Smooth muscle cell (in vitro differentiated cells): ENCODE data around the gene SLC44A5. TPM values are rescaled to one million over a fixed set of nuclear protein-coding genes. Genes with fewer than 3 reads are reported as not detected.

Experiments used
- DNase-seq: peaks from one replicate; lab custom pipeline; 2025; ENCODE audit not compliant: unreplicated experiment; lab: John Stamatoyannopoulos, UW
- H2AFZ ChIP-seq: fragments of 200-600 bp; sonication (generic); 2 replicates; pipeline ENCODE4 v1.6.0; 2016; ENCODE audit warnings: antibody characterized with exemption, low read depth, mild to moderate bottlenecking
- H3F3A ChIP-seq: fragments of 200-600 bp; sonication (generic); 2 replicates; pipeline ENCODE4 v1.6.0; 2017; ENCODE audit warnings: antibody characterized with exemption, low read depth
- H3K27ac ChIP-seq: fragments of 200-600 bp; sonication (generic); 2 replicates; pipeline ENCODE4 v1.5.1; 2016; ENCODE audit warnings: low read depth, mild to moderate bottlenecking
- H3K27me3 ChIP-seq: fragments of 200-600 bp; sonication (generic); 2 replicates; pipeline ENCODE4 v1.6.1; 2016; ENCODE audit warnings: low read depth, mild to moderate bottlenecking
- H3K36me3 ChIP-seq: fragments of 200-600 bp; sonication (generic); 2 replicates; pipeline ENCODE4 v1.5.1; 2016; ENCODE audit warnings: low read depth
- H3K4me1 ChIP-seq: fragments of 200-600 bp; sonication (generic); 2 replicates; pipeline ENCODE4 v1.5.1; 2016; ENCODE audit warnings: low read depth
- H3K4me2 ChIP-seq: fragments of 200-600 bp; sonication (generic); 2 replicates; pipeline ENCODE4 v1.6.0; 2016; ENCODE audit warnings: mild to moderate bottlenecking
- H3K4me3 ChIP-seq: fragments of 200-600 bp; sonication (generic); 2 replicates; pipeline ENCODE4 v1.5.1; 2016; ENCODE audit warnings: mild to moderate bottlenecking
- H3K79me2 ChIP-seq: fragments of 200-600 bp; sonication (generic); 2 replicates; pipeline ENCODE4 v1.6.0; 2016; ENCODE audit warnings: low read depth, mild to moderate bottlenecking
- H3K9ac ChIP-seq: fragments of 200-600 bp; sonication (generic); 2 replicates; pipeline ENCODE4 v1.6.0; 2016; ENCODE audit warnings: low read depth
- H3K9me3 ChIP-seq: fragments of 200-600 bp; sonication (generic); replicated peaks from 2 replicates; pipeline ENCODE4 v1.5.1; 2016; ENCODE audit warnings: low read depth
- H4K20me1 ChIP-seq: fragments of 200-600 bp; sonication (generic); 2 replicates; pipeline ENCODE4 v1.6.0; 2016; ENCODE audit warnings: low read depth
- WGBS: methylation state at CpG from one replicate; pipeline ENCODE4 v1.1.7; 2016; ENCODE audit warnings: low lambda C conversion rate; 5-methylcytosine and 5-hydroxymethylcytosine counted together
- polyA plus RNA-seq: library from polyadenylated mRNA; unstranded; fragments of >200 nt; fragmentation: Nextera tagmentation; extraction: Ambion mirVana; gene quantifications from 2 replicates; pipeline ENCODE4 v1.2.1, GENCODE V29; 2016
- total RNA-seq: library from RNA; depleted of rRNA; stranded (reverse); fragments of >200 nt; gene quantifications from 2 replicates; pipeline ENCODE4 v1.2.3, GENCODE V29; 2014
- TF ChIP-seq, protein P1 (sequence below): fragments of 200-600 bp; sonication (generic); IDR thresholded peaks from 2 replicates; pipeline ENCODE4 v1.5.1; 2017; ENCODE audit warnings: borderline replicate concordance, mild to moderate bottlenecking, antibody characterized with exemption; ENCODE audit not compliant: insufficient read depth, poor library complexity, severe bottlenecking

Gene SLC44A5
- total and polyA plus RNA-seq, 2 experiments from 2014 or later, result 0.89 to 4.4 TPM

DNA sequence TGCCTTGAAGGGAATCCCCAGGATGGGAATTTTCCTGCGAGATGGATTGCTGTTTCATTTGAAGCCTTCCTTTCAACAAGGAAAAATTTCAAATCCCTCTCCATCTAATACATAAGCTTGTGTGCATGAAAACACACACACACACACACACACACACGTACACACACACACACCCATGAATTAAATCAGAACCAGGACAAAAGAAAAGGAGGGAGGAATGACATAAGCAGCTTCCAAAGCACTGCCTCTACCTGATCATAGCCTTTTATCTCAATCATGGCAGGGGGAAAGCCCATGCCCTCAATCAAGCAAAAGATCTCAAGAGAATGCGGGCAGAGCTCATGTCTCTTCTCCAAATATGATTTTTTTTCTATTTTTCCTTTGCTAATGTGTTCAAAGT, 139.7 kb downstream of the SLC44A5 start:
- DNase-seq, result no peak
- Histone ChIP-seq H3K27ac (no peak overlapping the region), H3K4me1 (no peaks in the 10 kb centered on the region), H3K4me2 (no peak overlapping the region), H3K4me3 (no peak overlapping the region), H3K9ac (no peak overlapping the region), H3K79me2 (no peaks in the 10 kb centered on the region), H3K9me3 (no peaks in the 10 kb centered on the region), H3F3A (no peaks in the 10 kb centered on the region), H4K20me1 (no peaks in the 10 kb centered on the region), H3K36me3 (no peaks in the 10 kb centered on the region), H2AFZ (no peak overlapping the region), H3K27me3 (no peaks in the 10 kb centered on the region)
- TF ChIP-seq, protein P1, sequence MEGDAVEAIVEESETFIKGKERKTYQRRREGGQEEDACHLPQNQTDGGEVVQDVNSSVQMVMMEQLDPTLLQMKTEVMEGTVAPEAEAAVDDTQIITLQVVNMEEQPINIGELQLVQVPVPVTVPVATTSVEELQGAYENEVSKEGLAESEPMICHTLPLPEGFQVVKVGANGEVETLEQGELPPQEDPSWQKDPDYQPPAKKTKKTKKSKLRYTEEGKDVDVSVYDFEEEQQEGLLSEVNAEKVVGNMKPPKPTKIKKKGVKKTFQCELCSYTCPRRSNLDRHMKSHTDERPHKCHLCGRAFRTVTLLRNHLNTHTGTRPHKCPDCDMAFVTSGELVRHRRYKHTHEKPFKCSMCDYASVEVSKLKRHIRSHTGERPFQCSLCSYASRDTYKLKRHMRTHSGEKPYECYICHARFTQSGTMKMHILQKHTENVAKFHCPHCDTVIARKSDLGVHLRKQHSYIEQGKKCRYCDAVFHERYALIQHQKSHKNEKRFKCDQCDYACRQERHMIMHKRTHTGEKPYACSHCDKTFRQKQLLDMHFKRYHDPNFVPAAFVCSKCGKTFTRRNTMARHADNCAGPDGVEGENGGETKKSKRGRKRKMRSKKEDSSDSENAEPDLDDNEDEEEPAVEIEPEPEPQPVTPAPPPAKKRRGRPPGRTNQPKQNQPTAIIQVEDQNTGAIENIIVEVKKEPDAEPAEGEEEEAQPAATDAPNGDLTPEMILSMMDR, result no peak
- 85% methylated on average over 3 of the region's 3 CpGs for WGBS

DNA sequence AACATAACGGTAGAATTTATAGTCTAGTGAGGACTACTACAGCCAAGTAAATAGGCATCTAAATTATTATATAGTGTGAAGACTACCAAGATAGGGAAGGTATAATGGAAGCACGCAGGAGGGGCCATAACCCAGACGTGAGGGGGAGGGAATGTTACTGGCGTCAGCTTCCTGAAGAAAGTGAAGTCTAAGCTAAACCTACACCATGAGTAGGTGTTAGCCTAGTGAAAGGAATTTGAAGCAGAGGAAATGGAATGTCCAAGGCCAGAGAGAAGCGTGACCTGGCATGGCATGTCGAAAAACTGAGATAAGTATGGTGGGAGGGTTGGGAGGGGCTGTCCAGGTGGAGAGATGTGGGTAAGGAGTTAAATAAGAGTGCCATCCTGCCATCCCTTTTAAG, 140.5 kb downstream of the SLC44A5 start:
- Histone ChIP-seq H3K79me2 (no peaks in the 10 kb centered on the region), H2AFZ (no peak overlapping the region), H3K9me3 (no peaks in the 10 kb centered on the region), H3K9ac (no peak overlapping the region), H3K27me3 (no peaks in the 10 kb centered on the region), H4K20me1 (no peaks in the 10 kb centered on the region), H3K27ac (no peak overlapping the region), H3F3A (no peaks in the 10 kb centered on the region), H3K4me1 (no peaks in the 10 kb centered on the region), H3K4me3 (no peak overlapping the region), H3K36me3 (no peaks in the 10 kb centered on the region), H3K4me2 (no peak overlapping the region)
- no peak for DNase-seq
- TF ChIP-seq, protein P1, result no peak
- WGBS, result 75% methylated on average over 6 of the region's 6 CpGs

DNA sequence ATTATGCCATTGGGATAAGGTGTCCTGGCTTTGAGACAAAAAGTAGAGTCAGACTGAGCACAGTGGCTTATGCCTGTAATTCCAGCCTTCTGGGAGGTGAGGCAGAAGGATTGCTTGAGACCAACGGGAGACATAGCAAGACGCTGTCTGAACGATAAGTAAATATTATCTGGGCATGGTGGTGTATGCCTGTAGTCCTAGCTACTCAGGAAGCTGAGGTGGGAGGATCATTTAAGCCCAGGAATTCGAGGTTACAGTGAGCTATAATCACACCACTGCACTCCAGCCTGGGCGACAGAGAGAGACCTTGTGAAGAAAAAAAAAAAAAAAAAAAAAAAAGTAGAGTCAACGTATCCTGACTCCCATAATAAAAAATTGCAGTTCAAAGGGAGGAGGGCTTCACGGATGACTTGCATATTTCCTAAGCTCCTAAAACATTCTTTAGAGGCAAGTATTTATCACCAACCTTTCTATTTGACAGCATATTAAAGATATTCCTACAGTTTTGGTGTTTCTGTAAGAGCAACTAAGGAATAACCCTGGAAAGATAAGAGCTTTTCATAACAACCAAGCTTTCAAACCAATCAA, 141.2 kb downstream of the SLC44A5 start:
- no peak overlapping the region for H3K9ac ChIP-seq
- no peak overlapping the region for H2AFZ ChIP-seq
- no peak for DNase-seq
- H3K9me3 ChIP-seq, result no peaks in the 10 kb centered on the region
- no peaks in the 10 kb centered on the region for H3K27me3 ChIP-seq
- TF ChIP-seq, protein P1, result no peak
- no peaks in the 10 kb centered on the region for H3K4me1 ChIP-seq
- no peak overlapping the region for H3K4me3 ChIP-seq
- no peak overlapping the region for H3K4me2 ChIP-seq
- no peaks in the 10 kb centered on the region for H4K20me1 ChIP-seq
- no peaks in the 10 kb centered on the region for H3F3A ChIP-seq
- H3K79me2 ChIP-seq, result no peaks in the 10 kb centered on the region
- 79% methylated on average over 7 of the region's 7 CpGs for WGBS
- H3K27ac ChIP-seq, result no peak overlapping the region
- no peaks in the 10 kb centered on the region for H3K36me3 ChIP-seq

- no peak for DNase-seq
- H3K27me3 ChIP-seq, result no peaks in the 10 kb centered on the region
- no peaks in the 10 kb centered on the region for H3K79me2 ChIP-seq
- H3K9ac ChIP-seq, result no peak overlapping the region
- H3K27ac ChIP-seq, result no peak overlapping the region
- H3K4me3 ChIP-seq, result no peak overlapping the region
- H3F3A ChIP-seq, result no peaks in the 10 kb centered on the region
- no peak overlapping the region for H2AFZ ChIP-seq
- WGBS, result 97% methylated on average over 3 of the region's 3 CpGs
- no peaks in the 10 kb centered on the region for H3K4me1 ChIP-seq
- no peaks in the 10 kb centered on the region for H3K9me3 ChIP-seq
- TF ChIP-seq, protein P1, result no peak
- H3K4me2 ChIP-seq, result no peak overlapping the region
- no peaks in the 10 kb centered on the region for H4K20me1 ChIP-seq
- H3K36me3 ChIP-seq, result no peaks in the 10 kb centered on the region
These were observed 149.0 kb downstream of the SLC44A5 start for GRCh38 chr1:75461808-75462325.
